ENCODE measurements around the gene ANKRD13A.

Gene ANKRD13A

GRCh38 chr12:110015132-110015531, 15.9 kb downstream of the ANKRD13A start:
- FAIRE-seq = no peak
- DNase-seq (ENCODE audit: insufficient read length, low spot score) = no peak
- TF ChIP-seq, protein P1, sequence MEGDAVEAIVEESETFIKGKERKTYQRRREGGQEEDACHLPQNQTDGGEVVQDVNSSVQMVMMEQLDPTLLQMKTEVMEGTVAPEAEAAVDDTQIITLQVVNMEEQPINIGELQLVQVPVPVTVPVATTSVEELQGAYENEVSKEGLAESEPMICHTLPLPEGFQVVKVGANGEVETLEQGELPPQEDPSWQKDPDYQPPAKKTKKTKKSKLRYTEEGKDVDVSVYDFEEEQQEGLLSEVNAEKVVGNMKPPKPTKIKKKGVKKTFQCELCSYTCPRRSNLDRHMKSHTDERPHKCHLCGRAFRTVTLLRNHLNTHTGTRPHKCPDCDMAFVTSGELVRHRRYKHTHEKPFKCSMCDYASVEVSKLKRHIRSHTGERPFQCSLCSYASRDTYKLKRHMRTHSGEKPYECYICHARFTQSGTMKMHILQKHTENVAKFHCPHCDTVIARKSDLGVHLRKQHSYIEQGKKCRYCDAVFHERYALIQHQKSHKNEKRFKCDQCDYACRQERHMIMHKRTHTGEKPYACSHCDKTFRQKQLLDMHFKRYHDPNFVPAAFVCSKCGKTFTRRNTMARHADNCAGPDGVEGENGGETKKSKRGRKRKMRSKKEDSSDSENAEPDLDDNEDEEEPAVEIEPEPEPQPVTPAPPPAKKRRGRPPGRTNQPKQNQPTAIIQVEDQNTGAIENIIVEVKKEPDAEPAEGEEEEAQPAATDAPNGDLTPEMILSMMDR (IDR thresholded peaks at IDR 0.05; ENCODE audit: insufficient read depth, missing control alignments) = no peak

DNA sequence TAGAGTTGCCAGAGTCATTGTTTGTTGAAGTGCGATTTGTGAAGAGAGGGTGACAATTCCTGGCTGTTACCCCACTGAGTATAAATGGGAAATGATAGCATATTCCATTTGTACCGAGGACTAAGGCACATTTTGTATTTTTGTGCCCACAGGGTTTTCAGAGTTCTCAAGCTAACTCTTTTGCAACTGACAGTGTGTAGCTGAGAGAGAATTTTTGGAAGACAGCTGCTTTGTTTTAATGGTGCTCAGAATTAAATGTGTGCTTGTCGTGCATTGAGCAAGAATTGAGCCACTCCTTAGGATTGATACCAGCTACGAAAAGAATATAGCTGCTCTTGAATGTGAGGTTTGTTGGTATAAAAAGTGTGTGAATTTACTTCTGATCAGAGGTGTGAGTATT, 21.7 kb downstream of the ANKRD13A start:
- TF ChIP-seq, protein P1 (IDR thresholded peaks at IDR 0.05; ENCODE audit: insufficient read depth, missing control alignments) = no peak
- FAIRE-seq = no peak

GRCh38 chr12:110023059-110023980, 24.1 kb downstream of the ANKRD13A start:
- DNase-seq (ENCODE audit: insufficient read length, low spot score) = no peak
- FAIRE-seq = peak; percentile 35
- TF ChIP-seq, protein P1 (IDR thresholded peaks at IDR 0.05; ENCODE audit: insufficient read depth, missing control alignments) = no peak

More for the DNA sequence above, 21.7 kb downstream of the ANKRD13A start:
- DNase-seq (ENCODE audit: insufficient read length, low spot score) = no peak

DNA sequence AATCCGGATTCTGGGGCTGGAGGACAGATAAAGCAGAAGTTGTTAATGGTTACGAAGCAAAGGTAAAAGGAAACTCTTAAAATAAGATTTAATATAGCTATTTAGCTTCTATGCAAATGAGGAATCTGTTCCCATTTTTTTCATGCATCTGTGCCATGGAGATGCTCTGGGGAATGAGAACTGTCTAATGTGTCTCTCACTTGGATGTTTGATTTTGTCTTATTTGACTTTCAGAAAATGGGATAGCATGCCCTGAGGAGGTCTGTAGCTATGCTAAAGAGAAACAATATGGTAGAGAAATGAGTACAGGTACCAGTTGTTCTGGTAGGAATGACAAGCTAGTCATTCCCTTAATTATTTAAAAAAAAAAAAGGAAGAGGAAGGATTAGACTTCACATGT, 24.8 kb downstream of the ANKRD13A start:
- TF ChIP-seq, protein P1 (IDR thresholded peaks at IDR 0.05; ENCODE audit: insufficient read depth, missing control alignments) = no peak
- FAIRE-seq (no peak), DNase-seq (ENCODE audit: insufficient read length, low spot score) (no peak)

DNA sequence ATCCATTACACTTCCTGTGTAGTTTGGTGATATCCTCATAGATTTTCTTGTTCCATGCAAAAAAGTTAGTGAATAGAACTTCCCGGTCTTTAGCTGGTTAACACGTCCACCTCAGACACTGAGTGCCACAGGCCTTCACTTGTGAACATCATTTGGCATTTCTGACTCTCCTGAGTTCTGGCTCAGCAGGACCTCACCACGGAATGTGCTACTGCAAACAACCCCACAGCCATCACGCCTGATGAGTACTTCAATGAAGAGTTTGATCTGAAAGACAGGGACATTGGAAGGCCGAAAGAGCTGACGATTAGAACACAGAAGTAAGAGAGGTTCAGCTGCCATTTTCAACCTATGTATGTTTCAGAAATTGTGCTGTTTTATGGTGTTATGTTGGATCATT, 29.1 kb downstream of the ANKRD13A start:
- FAIRE-seq = no peak
- no peak for DNase-seq (ENCODE audit: insufficient read length, low spot score)
- TF ChIP-seq, protein P1 (IDR thresholded peaks at IDR 0.05; ENCODE audit: insufficient read depth, missing control alignments) = no peak

DNA sequence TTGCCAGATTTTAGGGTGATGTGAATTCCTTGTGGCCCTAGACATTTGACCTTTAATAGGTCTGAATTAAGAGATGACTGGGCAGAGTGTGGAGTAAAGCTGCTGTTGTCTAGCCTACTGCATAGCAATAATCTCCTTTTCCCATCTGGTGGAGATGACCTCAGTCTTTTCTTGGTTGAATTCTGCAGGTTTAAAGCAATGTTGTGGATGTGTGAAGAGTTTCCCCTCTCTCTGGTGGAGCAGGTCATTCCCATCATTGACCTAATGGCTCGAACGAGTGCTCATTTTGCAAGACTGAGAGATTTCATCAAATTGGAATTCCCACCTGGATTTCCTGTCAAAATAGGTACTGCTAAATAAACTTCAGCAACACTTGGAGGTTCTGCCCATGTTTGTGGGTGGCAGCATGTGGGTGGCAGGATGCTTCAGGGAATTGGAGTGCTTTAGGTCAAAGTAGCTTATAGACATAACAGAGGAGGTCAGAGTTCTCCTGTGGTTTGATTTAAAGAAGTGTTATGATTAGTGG, 30.1 kb downstream of the ANKRD13A start:
- TF ChIP-seq, protein P1 (IDR thresholded peaks at IDR 0.05; ENCODE audit: insufficient read depth, missing control alignments) = no peak
- no peak for DNase-seq (ENCODE audit: insufficient read length, low spot score)
- no peak for FAIRE-seq

- FAIRE-seq (no peak), DNase-seq (ENCODE audit: insufficient read length, low spot score) (no peak)
- TF ChIP-seq, protein P1 (IDR thresholded peaks at IDR 0.05; ENCODE audit: insufficient read depth, missing control alignments) = no peak
Observed at GRCh38 chr12:110033888-110034287, 34.7 kb downstream of the ANKRD13A start.

Measured in D721Med (cell line).